Stimulated activated CD4-positive, alpha-beta T cell treated with anti-CD3 and anti-CD28 coated beads, Interleukin-12 subunit alpha, Interleukin-12 subunit beta, amount 100 ng/mL, for 24 hours (primary cell): ENCODE measurements around the gene RNF34.

Source experiments
- DNase-seq, 2 experiments: peaks; one replicate each; pipeline ENCODE4 v3.0.0-alpha.2; 2020; ENCODE audit warnings: low read depth in 2 of 2

RNF34 gene

DNA sequence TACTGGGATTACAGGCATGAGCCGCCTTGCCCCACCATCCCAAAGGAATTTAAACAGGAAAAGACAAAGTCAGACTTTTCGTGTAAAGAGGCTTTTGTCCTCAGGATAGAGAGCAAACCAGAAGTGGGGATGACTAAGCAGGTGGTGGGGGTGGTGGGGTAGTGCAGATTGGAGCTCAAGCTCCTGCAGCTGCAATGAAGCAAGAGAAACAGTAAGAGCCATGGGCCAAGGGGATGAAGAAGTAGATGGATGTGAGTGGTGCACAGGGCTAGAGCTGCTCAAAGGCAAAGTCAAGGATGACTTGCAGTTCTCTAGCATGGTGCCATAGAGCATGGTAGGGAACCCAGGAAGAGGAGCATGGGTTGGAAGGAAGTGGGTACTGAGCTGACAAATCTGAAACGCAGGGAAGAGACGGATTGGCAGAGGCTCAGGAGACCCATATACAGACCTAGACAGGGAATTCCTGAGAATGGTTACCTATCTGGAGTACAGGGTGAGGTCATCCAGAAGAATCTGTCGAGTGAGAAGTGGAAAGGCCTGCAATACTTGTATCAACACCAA is 11.4 kb upstream of the RNF34 start:
- DNase-seq, result no peak

DNA sequence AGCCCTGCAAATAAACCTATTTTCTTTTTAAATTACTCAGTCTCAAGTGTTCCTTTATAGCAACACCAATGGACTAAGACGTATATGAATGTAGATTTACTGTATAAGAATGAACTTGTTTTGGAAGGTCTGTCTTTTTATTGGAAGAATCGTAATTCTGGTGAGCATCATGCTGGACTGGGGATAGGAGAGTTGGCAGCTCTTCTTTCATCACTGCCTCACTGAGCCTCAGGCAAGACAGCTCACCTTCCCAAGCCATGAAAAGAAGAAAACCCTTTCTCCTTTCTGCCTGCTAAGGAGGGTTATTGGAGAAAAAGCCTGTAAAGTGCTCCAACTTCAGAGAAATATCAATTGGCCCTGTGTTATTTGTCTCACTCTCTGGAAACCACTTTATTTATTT is 9.1 kb upstream of the RNF34 start:
- no peak for DNase-seq

- peak in 1 of 2 experiments; percentile 11 for DNase-seq
Observed at GRCh38 chr12:121391619-121392324, 8.1 kb upstream of the RNF34 start.

GRCh38 chr12:121392325-121392716 is 7.6 kb upstream of the RNF34 start:
- DNase-seq, result no peak

DNA sequence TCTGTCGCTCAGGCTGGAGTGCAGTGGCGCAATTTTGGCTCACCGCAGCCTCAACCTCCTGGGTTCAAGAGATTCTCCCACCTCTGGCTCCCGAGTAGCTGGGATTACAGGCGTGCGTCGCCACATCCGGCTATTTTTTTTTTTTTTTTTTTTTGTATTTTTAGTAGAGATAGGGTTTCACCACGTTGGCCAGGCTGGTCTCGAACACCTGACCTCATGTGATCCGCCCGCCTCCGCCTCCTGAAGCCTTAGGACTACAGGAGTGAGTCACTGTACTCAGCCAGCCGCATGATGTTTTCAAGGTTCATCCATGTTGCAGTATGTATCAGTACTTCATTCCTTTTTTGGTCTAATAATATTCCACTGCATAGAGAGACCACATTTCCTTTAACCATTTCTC is 2.4 kb upstream of the RNF34 start:
- no peak for DNase-seq

DNA sequence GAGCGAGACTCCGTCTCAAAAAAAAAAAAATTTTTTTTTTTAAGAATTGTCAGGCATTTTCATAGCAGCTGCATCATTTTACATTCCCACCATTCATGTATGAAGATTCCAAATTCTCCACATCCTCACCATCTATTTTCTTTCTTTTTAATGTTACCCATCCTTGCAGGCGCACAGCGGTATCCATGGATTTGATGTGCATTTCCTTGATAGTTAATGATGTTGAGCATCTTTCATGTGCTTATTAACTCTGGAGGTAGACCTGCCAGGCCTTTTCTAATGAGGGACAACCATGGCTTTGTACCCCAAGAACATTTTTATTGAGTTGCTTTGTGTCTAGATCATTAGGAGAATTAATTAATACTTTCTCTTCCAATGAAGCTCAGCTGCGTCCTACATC is 1.6 kb upstream of the RNF34 start:
- DNase-seq, result no peak

- peak; percentile 41 to 55 for DNase-seq
Observed at GRCh38 chr12:121400332-121401139, 618 bp downstream of the RNF34 start.

DNA sequence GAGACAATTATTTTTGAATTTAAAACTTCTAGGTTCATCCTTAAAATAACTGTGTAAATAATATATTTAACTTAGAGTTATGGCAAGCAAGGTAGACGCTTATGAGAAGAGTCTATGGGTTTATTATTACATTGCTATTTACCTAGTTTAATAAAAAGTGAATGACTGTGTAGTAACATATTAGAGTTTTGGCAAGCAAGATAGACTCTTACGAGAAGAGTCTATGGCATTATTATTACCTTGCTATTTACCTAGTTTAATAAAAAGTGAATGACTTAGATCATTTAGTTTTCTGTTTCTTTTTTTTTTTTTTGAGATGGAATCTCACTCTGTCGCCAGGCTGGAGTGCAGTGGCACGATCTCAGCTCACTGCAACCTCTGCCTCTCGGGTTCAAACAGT is 3.8 kb downstream of the RNF34 start:
- DNase-seq, result no peak

DNA sequence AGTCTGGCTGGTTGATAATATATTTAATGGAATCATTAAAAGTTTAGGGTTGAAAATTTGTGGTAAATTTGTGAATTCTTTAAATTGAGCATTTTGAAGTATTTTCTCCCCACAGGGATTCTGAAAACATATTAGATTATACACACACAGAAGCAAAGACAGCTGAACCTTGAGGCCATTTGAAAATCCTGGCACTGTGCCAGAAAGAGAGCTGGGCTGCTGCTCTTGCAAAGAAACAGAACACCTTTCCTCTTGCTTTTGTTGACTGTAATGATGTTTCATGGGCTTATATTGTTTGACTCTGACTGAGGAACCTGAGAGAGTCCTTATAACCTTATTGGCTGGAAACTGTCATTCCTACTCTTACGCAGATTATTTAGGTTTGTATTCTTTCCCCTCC is 4.8 kb downstream of the RNF34 start:
- DNase-seq, result no peak

DNA sequence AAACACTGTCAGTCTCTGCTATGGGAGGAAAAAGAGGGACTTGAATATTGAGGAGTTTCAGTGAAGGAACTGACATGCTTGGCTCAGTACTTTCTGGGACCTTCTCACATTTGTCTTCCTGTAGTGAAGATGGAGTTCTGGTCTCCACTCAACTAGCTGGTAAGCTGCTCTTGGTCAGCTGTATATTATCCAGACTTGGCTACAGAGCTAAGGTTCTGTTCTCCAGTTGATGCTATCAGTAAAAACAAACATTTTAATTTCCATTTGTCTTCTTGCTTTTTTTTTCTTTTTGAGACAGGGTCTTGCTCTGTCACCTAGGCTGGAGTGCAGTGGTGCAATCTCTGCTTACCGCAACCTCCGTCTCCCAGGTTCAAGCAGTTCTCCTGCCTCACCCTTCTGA is 5.3 kb downstream of the RNF34 start:
- no peak for DNase-seq

GRCh38 chr12:121413917-121414316 is 14.0 kb downstream of the RNF34 start:
- DNase-seq, result no peak

GRCh38 chr12:121417847-121418246 is 17.9 kb downstream of the RNF34 start:
- no peak for DNase-seq

GRCh38 chr12:121420109-121420508 is 20.2 kb downstream of the RNF34 start:
- DNase-seq, result no peak

DNA sequence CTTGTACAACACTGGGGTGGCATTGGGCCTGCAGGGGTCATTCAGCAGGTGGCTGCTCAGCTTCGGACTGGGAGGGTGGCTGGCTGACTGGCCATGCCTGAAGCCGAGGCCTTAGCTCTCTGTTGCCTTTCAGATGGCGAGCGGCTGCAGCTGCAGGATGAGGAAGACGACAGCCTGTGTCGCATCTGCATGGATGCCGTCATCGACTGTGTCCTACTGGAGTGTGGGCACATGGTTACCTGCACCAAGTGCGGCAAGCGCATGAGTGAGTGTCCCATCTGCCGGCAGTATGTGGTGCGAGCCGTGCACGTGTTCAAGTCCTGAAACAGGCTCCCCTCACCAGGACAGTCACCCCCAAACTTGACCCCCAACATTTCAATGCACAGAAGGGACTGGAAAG is 23.3 kb downstream of the RNF34 start:
- no peak for DNase-seq

GRCh38 chr12:121423682-121424623 is 24.0 kb downstream of the RNF34 start:
- no peak for DNase-seq

DNA sequence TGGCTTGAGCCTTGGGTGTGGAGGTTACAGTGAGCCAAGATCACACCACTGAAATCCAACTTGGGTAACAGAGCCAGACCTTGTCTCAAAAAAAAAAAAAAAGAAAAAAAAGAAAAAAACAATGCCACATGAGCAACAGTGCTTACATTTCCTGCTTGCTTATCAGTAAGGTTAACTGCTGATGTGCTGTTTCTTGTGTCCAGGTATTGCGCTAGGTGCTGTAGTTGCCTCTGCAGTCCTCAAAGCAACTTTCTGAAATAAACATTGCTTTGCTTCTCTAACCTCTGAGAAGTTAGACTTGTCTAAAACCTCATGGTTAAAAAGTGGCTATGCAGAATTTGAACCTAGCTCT is 24.7 kb downstream of the RNF34 start:
- DNase-seq, result no peak

DNA sequence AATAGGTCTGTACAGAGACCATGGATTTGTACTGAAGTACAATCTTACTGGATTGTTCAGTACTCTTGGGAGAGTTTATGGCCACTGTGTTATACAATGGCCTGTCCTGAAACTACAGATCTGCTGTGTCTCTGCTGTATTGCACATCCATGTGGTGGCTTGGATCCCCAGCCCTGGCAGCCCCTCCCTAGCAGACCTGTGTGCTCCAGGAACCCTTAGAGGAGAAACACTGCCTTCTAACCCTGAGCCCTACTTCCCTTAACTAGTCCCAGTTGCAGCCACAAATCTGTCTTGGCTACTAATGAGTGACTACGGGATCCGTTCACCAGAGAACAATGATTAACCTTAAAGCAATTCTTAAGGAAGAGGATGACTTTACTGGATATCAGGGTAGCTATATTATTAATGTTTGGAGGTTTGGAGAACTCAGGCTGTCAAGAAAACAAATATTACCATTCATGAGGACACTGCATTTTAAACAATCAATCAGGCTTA is 27.7 kb downstream of the RNF34 start:
- DNase-seq, result no peak

- no peak for DNase-seq
Observed at GRCh38 chr12:121428883-121429282, 29.0 kb downstream of the RNF34 start.

DNA sequence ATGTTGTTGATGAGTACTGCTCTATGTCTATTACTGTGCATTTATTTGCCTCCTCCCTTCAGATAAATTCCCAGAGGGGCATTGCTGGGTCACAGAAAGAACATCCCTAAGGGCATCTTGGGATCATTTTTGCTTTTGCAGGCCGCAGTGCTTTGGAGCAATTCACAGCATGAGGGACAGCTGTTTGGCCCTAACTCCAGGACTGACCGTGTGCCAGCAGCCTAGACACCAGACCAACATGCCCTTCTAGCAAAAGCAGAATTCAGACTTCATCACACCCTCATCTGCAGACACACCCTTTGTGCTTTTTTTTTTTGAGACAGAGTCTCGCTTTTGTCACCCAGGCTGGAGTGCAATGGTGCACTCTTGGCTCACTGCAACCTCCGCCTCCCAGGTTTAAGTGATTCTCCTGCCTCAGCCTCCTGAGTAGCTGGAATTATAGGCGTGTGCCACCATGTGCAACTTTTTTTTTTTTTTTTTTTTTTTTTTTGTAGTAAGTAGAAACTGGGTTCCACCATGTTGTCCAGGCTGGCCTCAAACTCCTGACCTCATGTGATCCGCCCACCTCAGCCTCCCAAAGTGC is 31.0 kb downstream of the RNF34 start:
- no peak for DNase-seq

- DNase-seq, result no peak
Observed at GRCh38 chr12:121432740-121433480, 33.0 kb downstream of the RNF34 start.

DNA sequence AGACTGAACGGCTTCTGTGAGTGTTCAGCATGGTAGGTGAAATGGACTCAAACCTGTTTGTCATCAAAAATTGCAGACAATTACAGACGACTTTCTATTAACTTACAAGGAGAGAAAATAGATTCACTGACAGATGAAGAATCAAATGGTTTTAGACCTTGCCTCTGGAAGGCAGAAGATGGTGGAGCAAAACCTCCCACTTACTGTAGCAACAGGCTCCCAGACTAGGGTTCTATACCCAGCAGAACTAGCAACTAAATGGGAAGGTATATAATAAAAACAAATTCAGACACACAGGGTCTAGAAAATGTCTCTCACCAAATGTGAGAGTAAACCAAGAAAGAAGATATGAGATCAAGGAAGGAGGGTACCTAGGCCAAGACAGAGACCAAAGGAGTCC is 36.8 kb downstream of the RNF34 start:
- no peak for DNase-seq
